Natural killer cell (primary cell): ENCODE data around the gene CENPU. TPM values are rescaled to one million over a fixed set of nuclear protein-coding genes. Genes with fewer than 3 reads are reported as not detected.

ENCODE experiments used
- ATAC-seq, 3 donors: fragments of 150-1000 bp in 2 of 3; fragments of 200-7000 bp in 1 of 3; cut with Tn5 transposase; 1 replicate in 1 of 3; 2 replicates in 2 of 3; pipeline ENCODE4 v1.10.0; 2021; ENCODE audit warnings: mild to moderate bottlenecking in 2 of 3, moderate library complexity in 2 of 3
- DNase-seq, 2 donors: peaks; one replicate each; pipeline versions ENCODE4 v3.0.0 to v3.0.0-alpha.2; 2013 to 2021; ENCODE audit warnings: mixed read lengths in 1 of 2
- H3K27ac ChIP-seq: one replicate; pipeline ENCODE4 v1.5.1; 2013; ENCODE audit warnings: mild to moderate bottlenecking, low read length
- H3K27me3 ChIP-seq: one replicate; pipeline ENCODE4 v1.6.1; 2013; ENCODE audit warnings: low read length; ENCODE audit not compliant: control insufficient read depth, insufficient read depth
- H3K36me3 ChIP-seq: one replicate; pipeline ENCODE4 v1.6.1; 2013; ENCODE audit warnings: low read length; ENCODE audit not compliant: control insufficient read depth, insufficient read depth
- H3K4me1 ChIP-seq: one replicate; pipeline ENCODE4 v1.6.1; 2013; ENCODE audit warnings: low read length; ENCODE audit not compliant: control insufficient read depth, insufficient read depth
- H3K4me3 ChIP-seq: one replicate; pipeline ENCODE4 v1.5.1; 2013; ENCODE audit warnings: low read length
- H3K9me3 ChIP-seq: one replicate; pipeline ENCODE4 v1.6.1; 2013; ENCODE audit warnings: low read length; ENCODE audit not compliant: control insufficient read depth, insufficient read depth
- H3K27ac Mint-ChIP-seq, 2 donors: one replicate each; pipeline ENCODE4 v1.8.0; 2022; ENCODE audit warnings: mild to moderate bottlenecking in 2 of 2, mixed read lengths in 2 of 2, moderate library complexity in 1 of 2
- H3K27me3 Mint-ChIP-seq, 2 donors: one replicate each; pipeline ENCODE4 v1.8.0; 2022; ENCODE audit warnings: low read depth in 2 of 2, mixed read lengths in 2 of 2
- H3K36me3 Mint-ChIP-seq: one replicate; pipeline ENCODE4 v1.8.0; 2022; ENCODE audit warnings: mixed read lengths
- H3K4me1 Mint-ChIP-seq, 2 donors: one replicate each; pipeline ENCODE4 v1.8.0; 2022; ENCODE audit warnings: mixed read lengths in 2 of 2
- H3K4me3 Mint-ChIP-seq: one replicate; pipeline ENCODE4 v1.8.0; 2022; ENCODE audit warnings: mild to moderate bottlenecking, moderate library complexity, mixed read lengths
- H3K9me3 Mint-ChIP-seq, 2 donors: one replicate each; pipeline ENCODE4 v1.8.0; 2022; ENCODE audit warnings: mixed read lengths in 2 of 2
- WGBS: methylation state at CpG from one replicate; pipeline ENCODE4 v1.1.7; 2013; ENCODE audit warnings: missing lambda C conversion rate; ENCODE audit not compliant: insufficient coverage; 5-methylcytosine and 5-hydroxymethylcytosine counted together
- intact Hi-C: fragments of 100-400 bp; cut with micrococcal nuclease; formaldehyde crosslinking; loops from one replicate; pipeline ENCODE4 v1.14.2; 2022
- total RNA-seq, 4 donors: library from RNA; stranded (reverse); fragments of 120-200 nt in 1 of 4; gene quantifications; one replicate each; pipeline versions ENCODE4 v1.2.3 to v1.2.4, GENCODE V29; 2013 to 2022
- TF ChIP-seq, protein P1 (sequence below): fragments of 200-600 bp; IDR thresholded peaks from one replicate; pipeline ENCODE4 v1.8.0; 2022; ENCODE audit warnings: antibody characterized with exemption

Gene CENPU
- total RNA-seq, 3 donors from 2014 or later (not counting 1 experiment from before 2014, with no cell fraction given): 6.5 to 12.1 (median 10.3) TPM

DNA sequence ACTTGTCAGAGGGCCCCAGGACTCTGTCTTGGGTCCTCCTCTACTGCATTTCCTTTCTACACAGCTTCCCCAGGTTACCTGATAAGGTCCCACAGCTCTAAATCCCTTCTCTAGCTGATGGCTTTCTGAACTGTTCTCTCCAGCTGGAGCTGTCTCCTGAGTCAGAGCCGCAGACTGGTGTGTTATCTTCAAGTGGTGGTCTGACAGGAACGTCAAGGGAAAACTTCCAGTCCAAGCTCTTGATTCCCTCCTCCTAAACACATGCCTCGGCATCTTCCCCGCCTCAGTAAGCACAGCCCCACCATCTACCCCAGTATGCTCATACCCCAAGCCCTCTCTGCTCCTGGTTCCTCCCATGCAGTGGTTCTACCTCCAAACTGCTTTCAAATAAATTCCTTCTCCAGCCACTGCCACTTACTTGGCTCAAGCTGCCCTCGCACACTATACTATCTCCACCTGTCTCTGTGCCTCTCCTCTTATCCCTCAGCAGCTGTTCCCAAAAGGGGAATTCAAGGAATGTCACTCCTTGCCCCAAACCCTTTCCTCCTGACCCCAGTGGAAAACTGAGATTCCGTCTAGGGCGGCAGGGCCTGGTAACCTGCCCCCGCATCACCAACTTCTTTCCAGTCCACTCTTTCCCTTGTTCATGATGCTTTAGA, 17.2 kb upstream of the CENPU start:
- Mint-ChIP-seq H3K36me3 (peaks cover 2% of the 10 kb centered on the region), H3K27me3 (peaks cover 11 to 13% of the 10 kb centered on the region in 2 donors), H3K4me1 (peaks cover 12 to 19% of the 10 kb centered on the region in 2 donors), H3K4me3 (no peak overlapping the region), H3K27ac (no peak overlapping the region), H3K9me3 (no peaks in the 10 kb centered on the region)
- no peaks in the 10 kb centered on the region for H3K9me3 ChIP-seq
- peaks cover 6% of the 10 kb centered on the region for H3K4me1 ChIP-seq
- 91% methylated on average over 8 of the region's 8 CpGs for WGBS
- DNase-seq (no peak), ATAC-seq (no peak)
- intact Hi-C loops: no loop called here
- H3K4me3 ChIP-seq: no peak overlapping the region
- H3K27me3 ChIP-seq: no peaks in the 10 kb centered on the region
- H3K36me3 ChIP-seq: peaks cover under 1% of the 10 kb centered on the region
- TF ChIP-seq, protein P1, sequence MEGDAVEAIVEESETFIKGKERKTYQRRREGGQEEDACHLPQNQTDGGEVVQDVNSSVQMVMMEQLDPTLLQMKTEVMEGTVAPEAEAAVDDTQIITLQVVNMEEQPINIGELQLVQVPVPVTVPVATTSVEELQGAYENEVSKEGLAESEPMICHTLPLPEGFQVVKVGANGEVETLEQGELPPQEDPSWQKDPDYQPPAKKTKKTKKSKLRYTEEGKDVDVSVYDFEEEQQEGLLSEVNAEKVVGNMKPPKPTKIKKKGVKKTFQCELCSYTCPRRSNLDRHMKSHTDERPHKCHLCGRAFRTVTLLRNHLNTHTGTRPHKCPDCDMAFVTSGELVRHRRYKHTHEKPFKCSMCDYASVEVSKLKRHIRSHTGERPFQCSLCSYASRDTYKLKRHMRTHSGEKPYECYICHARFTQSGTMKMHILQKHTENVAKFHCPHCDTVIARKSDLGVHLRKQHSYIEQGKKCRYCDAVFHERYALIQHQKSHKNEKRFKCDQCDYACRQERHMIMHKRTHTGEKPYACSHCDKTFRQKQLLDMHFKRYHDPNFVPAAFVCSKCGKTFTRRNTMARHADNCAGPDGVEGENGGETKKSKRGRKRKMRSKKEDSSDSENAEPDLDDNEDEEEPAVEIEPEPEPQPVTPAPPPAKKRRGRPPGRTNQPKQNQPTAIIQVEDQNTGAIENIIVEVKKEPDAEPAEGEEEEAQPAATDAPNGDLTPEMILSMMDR: no peak
- H3K27ac ChIP-seq: no peak overlapping the region

DNA sequence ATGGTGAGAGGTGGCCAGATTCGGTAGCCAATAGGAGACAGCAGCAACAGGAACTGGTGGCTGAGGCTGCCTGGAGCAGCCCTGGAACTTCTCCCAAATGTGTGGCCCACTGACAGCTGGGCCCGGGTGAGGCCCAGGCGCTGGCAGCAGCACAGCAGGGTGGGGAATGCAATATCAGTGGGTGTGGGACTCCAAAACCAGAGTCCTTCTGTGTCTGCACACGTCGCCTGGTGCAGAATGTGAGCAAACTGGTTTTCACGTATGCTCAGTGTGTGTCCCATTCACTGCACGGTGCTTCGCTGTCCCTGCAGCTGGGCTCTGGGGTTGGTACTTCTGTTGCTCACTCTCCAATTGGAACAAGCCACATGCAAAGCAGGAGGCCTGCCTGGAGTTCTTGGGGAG, 14.4 kb upstream of the CENPU start:
- Histone ChIP-seq H3K36me3 (no peaks in the 10 kb centered on the region), H3K9me3 (no peaks in the 10 kb centered on the region), H3K4me1 (peaks cover 6% of the 10 kb centered on the region), H3K27me3 (no peaks in the 10 kb centered on the region), H3K4me3 (no peak overlapping the region), H3K27ac (no peak overlapping the region)
- no peak overlapping the region for H3K4me3 Mint-ChIP-seq
- ATAC-seq (no peak), DNase-seq (no peak)
- H3K27ac Mint-ChIP-seq: no peak overlapping the region
- peaks cover 16 to 22% of the 10 kb centered on the region in 2 donors for H3K4me1 Mint-ChIP-seq
- TF ChIP-seq, protein P1: no peak
- H3K27me3 Mint-ChIP-seq: peaks cover 11 to 13% of the 10 kb centered on the region in 2 donors
- no peaks in the 10 kb centered on the region for H3K9me3 Mint-ChIP-seq
- no peaks in the 10 kb centered on the region for H3K36me3 Mint-ChIP-seq
- intact Hi-C loops: loop anchor here (5.0 to 10.0 kb wide), 2 partner anchors 74 to 387 kb away; no protein-coding TSS in a partner anchor
- 89% methylated on average over 8 of the region's 8 CpGs for WGBS

DNA sequence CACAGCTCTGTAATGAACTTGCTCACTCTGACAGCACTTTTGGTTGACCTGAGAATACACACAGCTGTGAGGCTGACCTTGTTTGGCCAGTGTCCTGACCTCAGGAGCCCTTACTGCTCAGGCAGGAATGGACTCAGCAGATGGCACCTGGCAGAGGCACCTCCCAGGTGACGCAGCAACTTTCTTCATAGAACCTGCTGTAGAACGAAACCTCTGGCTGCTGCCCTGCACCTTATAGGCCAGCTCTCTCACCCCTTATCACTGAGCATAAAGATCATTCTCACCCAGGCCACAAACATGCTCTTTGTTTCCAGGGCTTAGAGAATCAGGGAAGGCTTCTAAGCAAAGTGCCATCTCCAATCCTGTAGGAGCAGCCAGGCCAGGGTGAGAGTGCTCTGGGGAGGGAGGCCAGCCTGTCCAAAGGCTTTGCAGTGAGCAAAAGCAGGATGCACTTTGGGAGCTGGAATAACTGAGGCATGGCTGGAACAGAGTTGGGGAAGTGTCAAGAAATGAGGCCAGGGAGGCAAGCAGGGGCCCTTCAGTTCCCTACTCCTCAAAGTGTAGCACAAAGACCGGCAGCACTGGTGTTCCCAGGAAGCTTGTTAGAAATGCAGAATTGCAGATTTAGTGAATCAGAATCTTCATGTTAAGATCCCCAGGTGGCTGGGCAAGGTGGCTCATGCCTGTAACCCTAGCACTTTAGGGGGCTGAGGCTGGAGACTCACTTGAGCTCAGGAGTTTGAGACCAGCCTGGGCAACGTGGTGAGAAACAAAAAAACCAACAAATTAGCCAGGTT, 13.3 kb upstream of the CENPU start:
- Histone ChIP-seq H3K9me3 (no peaks in the 10 kb centered on the region), H3K4me3 (no peak overlapping the region), H3K36me3 (no peaks in the 10 kb centered on the region), H3K27me3 (no peaks in the 10 kb centered on the region), H3K4me1 (peaks cover 6% of the 10 kb centered on the region), H3K27ac (no peak overlapping the region)
- intact Hi-C loops: loop anchor here (5.0 to 10.0 kb wide), 2 partner anchors 75 to 388 kb away; no protein-coding TSS in a partner anchor
- DNase-seq: no peak
- H3K4me3 Mint-ChIP-seq: no peak overlapping the region
- H3K36me3 Mint-ChIP-seq: no peaks in the 10 kb centered on the region
- no peaks in the 10 kb centered on the region for H3K9me3 Mint-ChIP-seq
- ATAC-seq: peak in 1 of 3 donors; percentile 24
- TF ChIP-seq, protein P1: no peak
- H3K4me1 Mint-ChIP-seq: peaks cover 16 to 22% of the 10 kb centered on the region in 2 donors
- H3K27ac Mint-ChIP-seq: peak overlapping the region in 1 of 2 donors; percentile 12
- peaks cover 11 to 13% of the 10 kb centered on the region in 2 donors for H3K27me3 Mint-ChIP-seq
- 59% methylated on average over 4 of the region's 4 CpGs for WGBS
